ENCODE results near the gene EGFL6.
"Not testable (repeated sequence)": the region's sequence is repeated elsewhere in the genome, so short reads cannot be mapped to it uniquely, and the experiment has no call there.

Gene EGFL6

DNA sequence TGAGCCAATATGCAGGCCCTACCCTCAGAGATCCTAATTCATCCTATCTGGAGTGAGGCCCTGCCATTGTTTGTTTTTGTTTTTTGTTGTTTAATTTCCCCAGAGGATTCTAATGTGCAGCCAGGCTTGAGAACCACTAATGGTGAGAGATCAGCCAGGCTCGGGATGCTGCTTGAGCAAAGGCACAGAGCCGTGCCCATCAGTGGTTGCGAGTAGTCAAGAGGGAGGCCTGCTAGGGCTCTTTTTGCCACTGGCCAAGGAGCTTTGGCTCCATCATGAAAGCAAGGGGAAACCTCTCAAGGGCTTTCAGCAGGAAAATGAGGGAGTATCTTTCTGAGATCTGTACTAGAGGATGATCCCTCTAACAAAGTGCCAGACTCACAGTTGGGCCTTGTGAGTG is 86.3 kb downstream of the EGFL6 start:
- no peak for DNase-seq

DNA sequence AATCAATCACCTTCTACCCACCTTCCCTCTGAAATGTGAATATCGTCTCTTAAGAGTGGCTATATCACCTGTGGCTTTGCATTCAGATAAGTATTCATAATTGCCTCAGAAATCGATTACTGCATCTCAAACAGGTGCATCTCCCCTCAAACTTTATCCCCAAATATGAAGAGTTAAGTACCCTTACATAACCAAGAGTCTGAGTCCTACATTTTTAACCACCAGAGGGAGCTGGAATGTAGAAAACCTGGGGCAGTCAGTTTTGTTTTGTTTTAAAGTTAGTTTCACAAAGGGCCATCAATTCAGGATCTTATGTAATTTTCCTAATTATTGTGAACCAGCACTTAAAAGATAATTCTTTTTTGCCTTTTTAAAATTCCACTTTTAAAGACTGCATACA is 89.2 kb downstream of the EGFL6 start:
- DNase-seq, result no peak

DNA sequence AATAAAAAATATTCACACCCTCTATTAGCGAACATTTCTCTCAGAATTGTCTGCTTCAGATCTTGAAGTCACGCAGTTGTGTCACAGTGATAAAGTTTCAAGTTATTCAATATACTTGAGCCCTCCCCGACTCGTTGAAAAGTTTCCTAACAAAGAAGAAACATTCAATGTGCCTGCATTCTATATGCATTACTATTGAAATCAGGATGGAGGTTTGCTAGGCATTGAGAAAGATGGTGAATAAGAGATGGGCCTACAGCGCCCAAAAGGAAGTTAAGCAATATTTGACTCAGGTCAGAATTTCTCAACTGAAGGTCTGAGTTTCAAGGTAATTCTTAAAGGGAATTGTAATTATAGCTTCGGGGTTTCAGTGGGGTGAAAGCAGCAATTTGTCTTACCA is 89.7 kb downstream of the EGFL6 start:
- no peak for DNase-seq

DNA sequence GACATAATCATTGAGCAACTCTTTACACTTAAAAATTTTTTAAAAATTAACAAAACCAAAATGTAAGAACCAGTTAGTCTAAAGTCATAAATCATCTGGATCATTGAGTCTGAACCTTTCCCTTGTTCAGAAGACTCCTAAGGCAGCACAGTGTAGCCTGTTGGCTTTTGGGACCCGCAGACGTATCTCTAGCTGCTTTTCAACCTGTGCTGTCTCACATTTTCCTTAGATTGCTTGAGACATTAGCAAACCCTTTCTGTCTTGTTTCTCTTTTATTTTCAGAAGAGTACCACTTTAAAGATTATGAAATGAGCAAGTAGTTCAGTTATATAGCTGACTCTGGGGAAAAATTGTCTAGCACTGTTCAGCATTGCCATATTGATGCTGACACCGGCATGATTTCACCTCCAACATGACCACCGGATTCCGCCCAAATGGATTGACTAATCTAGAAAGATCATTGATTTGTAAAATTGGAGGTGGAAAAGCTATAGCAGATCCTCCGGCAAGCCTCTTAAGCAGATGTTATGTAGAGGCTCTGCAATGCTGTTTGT is 92.4 kb downstream of the EGFL6 start:
- peak in 1 of 2 experiments; percentile 13 for DNase-seq

DNA sequence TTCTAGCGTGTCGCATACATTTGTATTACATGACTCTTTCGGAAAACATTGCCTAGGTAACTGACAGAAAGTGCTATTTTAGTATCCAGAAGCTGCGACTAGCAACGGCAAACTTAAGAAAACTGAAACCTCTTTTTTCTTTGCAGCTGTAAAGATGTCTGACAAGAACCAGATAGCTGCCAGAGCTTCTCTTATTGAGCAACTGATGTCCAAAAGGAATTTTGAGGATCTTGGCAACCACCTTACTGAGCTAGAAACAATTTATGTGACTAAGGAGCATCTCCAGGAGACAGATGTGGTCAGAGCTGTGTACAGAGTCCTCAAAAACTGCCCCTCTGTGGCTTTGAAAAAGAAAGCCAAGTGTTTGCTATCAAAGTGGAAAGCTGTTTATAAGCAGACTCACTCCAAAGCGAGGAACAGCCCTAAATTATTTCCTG is 93.0 kb downstream of the EGFL6 start:
- DNase-seq, result no peak

DNA sequence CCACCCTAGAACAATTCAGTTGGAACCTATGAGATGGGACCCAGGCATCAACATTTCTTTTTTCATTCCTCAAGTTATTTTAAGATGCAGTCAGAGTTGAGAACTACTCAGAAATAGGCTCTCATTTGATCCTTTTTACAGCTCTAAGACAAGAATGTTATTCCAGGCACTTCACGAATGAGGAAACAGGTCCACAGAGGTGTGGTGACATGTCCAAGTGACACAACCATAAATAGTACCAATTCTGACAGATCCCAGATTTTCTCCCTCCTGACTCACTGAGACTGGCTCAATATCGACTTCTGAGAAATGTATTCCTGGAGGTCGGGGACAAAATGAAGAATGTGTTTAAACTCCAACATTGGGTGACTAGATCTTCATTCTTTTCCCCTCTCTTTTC is 94.6 kb downstream of the EGFL6 start:
- DNase-seq, result no peak

DNA sequence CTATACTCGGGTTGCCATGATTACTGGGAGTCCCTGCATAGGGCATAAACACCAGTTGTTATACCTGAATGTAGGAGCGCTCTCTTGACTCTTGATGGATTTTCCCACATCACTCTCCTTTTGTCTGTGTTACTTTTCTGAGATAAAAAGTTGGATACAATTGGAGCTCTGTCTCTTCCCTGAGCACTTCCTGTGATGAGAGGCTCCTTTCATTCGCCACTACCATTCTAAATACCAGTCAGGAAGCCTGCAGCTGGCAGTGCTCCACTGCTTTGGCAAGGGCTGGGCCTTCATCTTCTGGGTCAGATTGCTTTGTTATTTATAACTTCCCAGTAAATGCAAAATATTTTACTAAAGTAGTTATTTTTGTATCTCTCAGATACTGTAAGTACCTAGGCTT is 97.4 kb downstream of the EGFL6 start:
- DNase-seq, result no peak

DNA sequence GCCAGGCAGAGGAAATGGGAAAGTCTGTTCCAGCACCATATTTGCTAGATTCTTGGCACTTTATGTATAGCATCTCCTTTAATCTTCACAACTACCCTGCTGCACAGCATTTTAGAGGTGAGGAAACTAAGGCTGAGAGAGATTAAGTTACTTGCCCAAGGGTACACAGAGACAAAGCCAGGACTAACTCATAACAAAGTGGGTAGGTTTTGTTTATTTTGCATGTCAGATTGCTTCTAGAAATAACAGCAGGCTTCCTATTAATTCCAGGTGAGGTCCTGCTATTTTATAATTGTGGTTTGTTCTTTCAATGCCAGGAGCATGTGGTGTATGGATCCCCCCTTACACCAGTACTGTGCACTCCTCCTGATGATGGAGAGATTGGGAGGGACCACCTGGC is 98.5 kb downstream of the EGFL6 start:
- no peak for DNase-seq

DNA sequence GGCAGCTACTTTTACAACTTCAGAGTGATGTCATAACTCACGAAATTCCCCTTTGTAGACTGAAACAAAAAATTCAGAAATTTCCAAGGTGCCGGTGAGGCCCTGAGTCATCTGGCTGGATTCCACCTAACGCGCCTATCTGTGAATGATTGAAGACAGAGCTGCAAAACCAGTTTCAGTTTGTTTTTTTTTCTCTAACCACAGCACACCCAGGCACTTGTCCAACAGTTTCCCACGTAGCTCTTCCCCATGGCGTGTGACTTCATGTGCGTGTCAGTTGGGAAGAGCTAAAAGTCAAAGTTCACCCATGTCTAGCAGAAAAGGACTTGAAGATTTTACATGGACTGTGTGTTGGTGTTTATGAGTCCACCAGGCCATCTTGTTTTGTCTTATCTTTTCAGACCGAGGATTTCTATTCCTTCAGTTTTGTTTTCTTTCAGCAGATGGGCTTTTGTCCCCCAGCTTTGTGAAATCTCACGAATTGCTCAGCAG is 99.9 kb downstream of the EGFL6 start:
- peak; percentile 58 to 69 for DNase-seq

DNA sequence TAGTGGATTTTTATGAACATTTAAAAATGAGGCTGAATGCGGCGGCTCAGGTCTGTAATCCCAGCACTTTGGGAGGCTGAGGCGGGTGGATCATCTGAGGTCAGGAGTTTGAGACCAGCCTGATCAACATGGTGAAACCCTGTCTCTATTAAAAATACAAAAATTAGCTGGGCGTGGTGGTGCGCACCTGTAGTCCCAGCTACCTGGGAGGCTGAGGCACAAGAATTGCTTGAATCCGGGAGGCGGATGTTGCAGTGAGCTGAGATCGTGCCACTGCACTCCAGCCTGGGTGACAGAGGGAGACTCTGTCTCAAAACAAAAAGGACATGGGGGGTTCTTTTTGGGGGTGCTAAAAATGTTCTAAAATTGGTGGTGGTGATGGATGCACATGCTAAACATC is 100.4 kb downstream of the EGFL6 start:
- peak in 1 of 2 experiments; percentile 25 for DNase-seq

DNA sequence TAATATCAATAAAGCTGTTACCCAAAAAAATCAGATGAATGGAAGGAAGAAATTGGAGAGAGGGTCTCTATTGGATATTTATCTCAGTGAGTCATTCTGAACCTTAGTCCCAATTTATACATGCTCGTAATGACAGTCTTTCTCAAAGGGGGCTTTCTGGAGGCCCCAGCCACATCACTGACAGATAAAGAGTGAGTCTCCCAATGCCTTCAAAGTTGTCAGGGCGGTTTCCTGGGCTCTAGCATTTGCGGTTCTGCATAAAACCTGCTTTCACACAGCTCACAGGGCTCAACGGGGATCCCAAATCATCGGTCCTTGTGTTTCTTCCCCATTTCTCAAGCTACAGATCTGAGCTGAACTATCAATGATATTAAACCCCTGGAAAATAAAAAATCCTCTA is 100.8 kb downstream of the EGFL6 start:
- no peak for DNase-seq

DNA sequence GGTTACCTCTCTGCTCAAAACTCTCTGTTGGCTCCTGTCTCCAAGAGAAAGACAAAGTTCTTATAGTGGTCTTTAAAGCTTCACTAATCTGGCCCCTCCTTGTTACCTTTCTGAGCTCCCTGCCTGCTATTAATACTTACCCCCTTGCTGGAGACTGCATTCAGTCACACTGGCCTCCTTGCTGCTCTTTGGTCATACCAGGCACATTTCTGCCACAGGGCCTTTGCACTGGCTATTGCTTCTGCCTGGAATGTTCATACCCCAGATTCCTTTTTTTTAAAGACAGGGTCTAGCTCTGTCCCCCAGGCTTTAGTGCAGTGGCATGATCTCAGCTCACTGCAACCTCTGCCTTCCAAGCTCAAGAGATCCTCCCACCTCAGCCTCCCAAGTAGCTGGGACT is 103.6 kb downstream of the EGFL6 start:
- DNase-seq, result no peak

DNA sequence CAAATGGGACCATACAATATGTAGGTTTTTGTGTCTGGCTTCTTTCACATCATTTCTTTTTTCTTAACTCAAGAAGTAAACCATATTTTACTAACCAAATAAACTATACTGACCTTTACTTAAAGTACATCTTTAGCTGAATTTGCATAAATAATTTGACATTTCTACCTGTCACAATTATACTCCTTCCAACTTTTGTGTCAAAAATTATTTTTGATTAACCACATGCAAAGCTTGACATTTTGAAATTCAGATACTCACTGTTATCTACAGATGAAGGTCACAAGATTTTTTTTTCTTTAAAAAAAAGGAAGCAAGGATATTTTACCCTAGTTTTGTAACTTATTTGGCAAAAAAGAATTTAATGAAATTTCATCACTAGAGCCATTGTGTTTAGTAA is 107.5 kb downstream of the EGFL6 start:
- no peak for DNase-seq

DNA sequence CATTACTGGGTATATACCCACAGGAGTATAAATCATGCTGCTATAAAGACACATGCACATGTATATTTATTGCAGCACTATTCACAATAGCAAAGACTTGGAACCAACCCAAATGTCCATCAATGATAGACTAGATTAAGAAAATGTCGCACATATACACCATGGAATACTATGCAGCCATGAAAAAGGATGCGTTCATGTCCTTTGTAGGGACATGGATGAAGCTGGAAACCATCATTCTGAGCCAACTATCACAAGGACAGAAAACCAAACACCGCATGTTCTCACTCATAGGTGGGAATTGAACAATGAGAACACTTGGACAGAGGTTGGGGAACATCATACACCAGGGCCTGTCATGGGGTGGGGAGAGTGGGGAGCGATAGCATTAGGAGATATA is 110.3 kb downstream of the EGFL6 start:
- DNase-seq, result not testable (repeated sequence)

DNA sequence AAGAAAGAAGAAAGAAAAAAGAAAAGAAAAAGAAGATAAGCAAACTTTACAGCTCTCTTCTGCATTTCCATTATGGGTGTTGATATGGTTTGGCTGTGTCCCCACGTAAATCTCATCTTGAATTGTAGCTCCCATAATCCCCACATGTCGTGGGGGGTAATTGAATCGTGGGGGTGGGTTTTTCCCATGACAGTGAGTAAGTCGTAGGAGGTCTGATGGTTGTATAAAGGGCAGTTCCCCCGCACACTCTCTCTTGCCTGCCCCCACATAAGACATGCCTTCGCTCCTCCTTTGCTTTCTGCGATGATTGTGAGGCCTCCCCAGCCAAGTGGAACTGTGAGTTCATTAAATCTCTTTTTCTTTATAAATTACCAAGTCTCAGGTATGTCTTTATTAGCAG is 112.2 kb downstream of the EGFL6 start:
- DNase-seq, result no peak
